GM18870 (cell line): ENCODE results near the gene ADAMTS5.

Experiments
- ATAC-seq: cut with Tn5 transposase; IDR thresholded peaks from one replicate; pipeline ENCODE4 v1.9.1; 2021; ENCODE audit warnings: moderate library complexity; ENCODE audit not compliant: unreplicated experiment

The ADAMTS5 gene

GRCh38 chr21:26967062-26967913 is at the start of gene ADAMTS5:
TSS of gene ADAMTS5 (minus strand) at chr21:26967088. CDS start at chr21:26966391, 697 bp downstream.
- no peak for ATAC-seq

GRCh38 chr21:27001526-27001925 is 34.6 kb upstream of the ADAMTS5 start:
- no peak for ATAC-seq

GRCh38 chr21:26983576-26983975 is 16.7 kb upstream of the ADAMTS5 start:
- ATAC-seq, result no peak

GRCh38 chr21:26982767-26983166 is 15.9 kb upstream of the ADAMTS5 start:
- no peak for ATAC-seq

- no peak for ATAC-seq
These were observed 10.9 kb upstream of the ADAMTS5 start for GRCh38 chr21:26977746-26978145.

GRCh38 chr21:26973226-26973625 is 6.3 kb upstream of the ADAMTS5 start:
- ATAC-seq, result no peak

- ATAC-seq, result no peak
These were observed 5.3 kb upstream of the ADAMTS5 start for GRCh38 chr21:26972192-26972591.

- ATAC-seq, result no peak
These were observed 3.3 kb upstream of the ADAMTS5 start for GRCh38 chr21:26969971-26970725.

GRCh38 chr21:26966649-26967061 is 233 bp downstream of the ADAMTS5 start:
- no peak for ATAC-seq

- ATAC-seq, result no peak
These were observed 844 bp downstream of the ADAMTS5 start for GRCh38 chr21:26965907-26966581.

- no peak for ATAC-seq
These were observed 1.6 kb downstream of the ADAMTS5 start for GRCh38 chr21:26965040-26965906.

GRCh38 chr21:26964170-26964778 is 2.6 kb downstream of the ADAMTS5 start:
- ATAC-seq, result no peak

GRCh38 chr21:26962621-26963181 is 4.2 kb downstream of the ADAMTS5 start:
- no peak for ATAC-seq

- no peak for ATAC-seq
These were observed 5.2 kb downstream of the ADAMTS5 start for GRCh38 chr21:26961698-26962097.

GRCh38 chr21:26958788-26959187 is 8.1 kb downstream of the ADAMTS5 start:
- no peak for ATAC-seq

GRCh38 chr21:26956813-26957212 is 10.1 kb downstream of the ADAMTS5 start:
- no peak for ATAC-seq

GRCh38 chr21:26956216-26956615 is 10.7 kb downstream of the ADAMTS5 start:
- no peak for ATAC-seq

GRCh38 chr21:26954662-26955121 is 12.2 kb downstream of the ADAMTS5 start:
- no peak for ATAC-seq

GRCh38 chr21:26952374-26953066 is 14.4 kb downstream of the ADAMTS5 start:
- no peak for ATAC-seq
